Kidney epithelial cell (primary cell): Measurements from ENCODE around the gene IGFALS. TPM values are rescaled to one million over a fixed set of nuclear protein-coding genes. Genes with fewer than 3 reads are reported as not detected.
"Not testable (repeated sequence)": the region's sequence is repeated elsewhere in the genome, so short reads cannot be mapped to it uniquely, and the experiment has no call there.

Experiments used
- DNase-seq: peaks from one replicate; pipeline ENCODE4 v3.0.0-alpha.2; 2010; ENCODE audit warnings: low read depth
- H3K27me3 ChIP-seq: 2 replicates; pipeline ENCODE4 v1.6.0; 2011; ENCODE audit warnings: low read length; ENCODE audit not compliant: control insufficient read depth, insufficient read depth
- H3K36me3 ChIP-seq: 2 replicates; pipeline ENCODE4 v1.5.1; 2011; ENCODE audit warnings: low read length; ENCODE audit not compliant: control insufficient read depth, insufficient read depth
- H3K4me3 ChIP-seq: 2 replicates; pipeline ENCODE4 v1.5.1; 2011; ENCODE audit warnings: low read depth, mild to moderate bottlenecking, control low read depth, low read length
- total RNA-seq: library from RNA; depleted of rRNA; stranded (reverse); fragments of >200 nt; gene quantifications from 2 replicates; pipeline ENCODE4 v1.2.3, GENCODE V29; 2015
- TF ChIP-seq, protein P1 (sequence below): IDR thresholded peaks from 2 replicates; pipeline ENCODE4 v1.5.1; 2011; ENCODE audit warnings: mild to moderate bottlenecking, moderate library complexity, low read length, control low read depth, inconsistent platforms; ENCODE audit not compliant: insufficient read depth, poor library complexity, severe bottlenecking

IGFALS gene
- total RNA-seq, 1 donor from 2014 or later = not detected

DNA sequence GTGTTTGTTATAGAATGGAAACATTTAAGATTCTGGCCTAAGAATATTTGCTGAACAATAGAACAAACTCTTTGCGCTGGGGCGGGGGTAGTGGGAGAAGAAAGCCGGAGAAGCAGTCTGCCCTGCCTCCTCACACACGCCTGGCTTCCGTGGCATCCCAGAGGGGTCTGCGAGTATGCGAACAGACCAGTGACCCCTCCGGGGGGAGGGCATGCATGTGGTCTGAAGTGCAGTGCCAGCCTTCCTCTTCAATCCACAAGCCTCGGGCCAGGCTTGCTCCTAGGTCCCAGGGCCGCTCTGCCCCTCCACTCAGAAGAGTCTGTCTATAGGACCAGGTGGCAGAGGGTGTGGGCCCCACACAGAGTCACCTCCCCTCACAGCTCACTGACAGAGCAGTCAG lies 14.1 kb upstream of the IGFALS start:
- DNase-seq = no peak
- TF ChIP-seq, protein P1, sequence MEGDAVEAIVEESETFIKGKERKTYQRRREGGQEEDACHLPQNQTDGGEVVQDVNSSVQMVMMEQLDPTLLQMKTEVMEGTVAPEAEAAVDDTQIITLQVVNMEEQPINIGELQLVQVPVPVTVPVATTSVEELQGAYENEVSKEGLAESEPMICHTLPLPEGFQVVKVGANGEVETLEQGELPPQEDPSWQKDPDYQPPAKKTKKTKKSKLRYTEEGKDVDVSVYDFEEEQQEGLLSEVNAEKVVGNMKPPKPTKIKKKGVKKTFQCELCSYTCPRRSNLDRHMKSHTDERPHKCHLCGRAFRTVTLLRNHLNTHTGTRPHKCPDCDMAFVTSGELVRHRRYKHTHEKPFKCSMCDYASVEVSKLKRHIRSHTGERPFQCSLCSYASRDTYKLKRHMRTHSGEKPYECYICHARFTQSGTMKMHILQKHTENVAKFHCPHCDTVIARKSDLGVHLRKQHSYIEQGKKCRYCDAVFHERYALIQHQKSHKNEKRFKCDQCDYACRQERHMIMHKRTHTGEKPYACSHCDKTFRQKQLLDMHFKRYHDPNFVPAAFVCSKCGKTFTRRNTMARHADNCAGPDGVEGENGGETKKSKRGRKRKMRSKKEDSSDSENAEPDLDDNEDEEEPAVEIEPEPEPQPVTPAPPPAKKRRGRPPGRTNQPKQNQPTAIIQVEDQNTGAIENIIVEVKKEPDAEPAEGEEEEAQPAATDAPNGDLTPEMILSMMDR = no peak
- Histone ChIP-seq H3K27me3 (no peaks in the 10 kb centered on the region), H3K36me3 (no peaks in the 10 kb centered on the region), H3K4me3 (no peak overlapping the region)

DNA sequence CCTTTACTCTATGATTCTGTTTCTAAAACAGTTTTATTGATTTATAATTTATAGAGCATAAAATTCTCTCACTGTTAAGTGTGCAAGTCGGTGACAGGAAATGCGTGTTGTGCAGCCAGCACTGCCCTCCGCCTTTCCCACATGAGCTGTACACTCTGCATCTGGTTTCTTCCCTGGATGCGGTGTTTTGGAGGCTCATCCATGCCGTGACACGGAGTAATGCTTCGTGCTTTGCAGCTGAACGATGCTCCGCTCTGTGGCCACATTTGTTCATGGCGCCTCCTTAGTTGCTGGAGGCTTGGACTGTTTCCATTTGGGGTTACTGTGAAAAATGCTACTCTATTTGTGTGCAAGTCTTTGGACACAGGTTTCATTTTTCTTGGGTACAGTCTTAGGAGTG lies 7.2 kb upstream of the IGFALS start:
- Histone ChIP-seq H3K36me3 (no peaks in the 10 kb centered on the region), H3K4me3 (no peak overlapping the region), H3K27me3 (no peaks in the 10 kb centered on the region)
- no peak for DNase-seq
- TF ChIP-seq, protein P1 = no peak

DNA sequence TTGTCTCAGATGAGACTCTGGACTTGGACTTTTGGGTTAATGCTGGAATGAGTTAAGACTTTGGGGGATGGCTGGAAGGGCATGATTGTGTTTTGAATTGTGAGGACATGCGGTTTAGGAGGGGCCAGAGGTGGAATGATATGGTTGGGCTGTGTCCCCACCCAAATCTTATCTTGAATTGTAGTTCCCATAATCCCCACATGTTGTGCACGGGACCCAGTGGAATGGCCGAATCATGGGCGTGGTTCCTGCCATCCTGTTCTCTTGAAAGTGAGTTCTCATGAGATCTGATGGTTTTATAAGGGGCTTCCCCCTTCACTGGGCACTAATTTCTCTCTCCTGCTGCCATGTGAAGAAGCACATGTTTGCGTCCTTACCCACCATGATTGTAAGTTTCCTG lies 5.8 kb upstream of the IGFALS start:
- H3K36me3 ChIP-seq, DNase-seq, H3K4me3 ChIP-seq, H3K27me3 ChIP-seq: not testable (repeated sequence)

DNA sequence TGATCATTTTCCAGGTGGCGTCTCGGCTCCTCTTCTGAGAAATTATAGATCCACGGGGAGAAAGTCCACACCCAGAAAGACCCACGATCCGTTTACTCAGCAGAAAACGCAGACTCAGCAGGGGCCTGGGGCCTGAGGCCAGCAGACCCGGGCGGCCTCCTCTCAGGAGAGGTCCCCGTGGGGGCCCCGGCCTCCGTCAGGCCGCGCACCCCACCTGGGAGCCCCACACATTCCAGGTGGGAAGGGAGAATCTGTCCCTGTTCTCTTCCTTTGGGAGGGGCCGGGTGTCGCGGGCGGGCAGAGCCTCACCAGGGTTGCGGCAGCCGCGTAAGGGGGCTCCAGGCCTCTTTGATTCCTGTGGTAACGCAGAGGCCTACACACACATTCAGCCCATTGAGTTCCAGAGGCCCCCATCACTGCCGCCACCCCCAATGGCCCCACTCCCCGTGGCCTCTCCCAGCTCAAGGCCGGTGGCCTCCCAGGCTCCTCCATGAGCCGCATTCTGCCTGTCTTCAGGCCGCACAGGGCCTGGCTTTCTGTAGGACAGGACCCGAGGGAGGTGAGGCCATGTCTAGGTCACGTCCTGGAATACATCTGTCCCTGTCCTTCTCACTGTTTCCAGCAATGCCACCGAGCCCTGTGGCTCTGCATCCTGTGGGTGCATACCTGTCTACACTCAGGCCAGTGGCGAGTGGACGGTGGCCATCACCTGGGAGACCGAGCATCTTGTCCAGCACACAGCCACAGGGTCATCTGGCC lies 1.6 kb upstream of the IGFALS start:
- Histone ChIP-seq H3K36me3 (no peaks in the 10 kb centered on the region), H3K4me3 (no peak overlapping the region), H3K27me3 (peaks cover 2% of the 10 kb centered on the region)
- DNase-seq = no peak
- TF ChIP-seq, protein P1 = no peak

DNA sequence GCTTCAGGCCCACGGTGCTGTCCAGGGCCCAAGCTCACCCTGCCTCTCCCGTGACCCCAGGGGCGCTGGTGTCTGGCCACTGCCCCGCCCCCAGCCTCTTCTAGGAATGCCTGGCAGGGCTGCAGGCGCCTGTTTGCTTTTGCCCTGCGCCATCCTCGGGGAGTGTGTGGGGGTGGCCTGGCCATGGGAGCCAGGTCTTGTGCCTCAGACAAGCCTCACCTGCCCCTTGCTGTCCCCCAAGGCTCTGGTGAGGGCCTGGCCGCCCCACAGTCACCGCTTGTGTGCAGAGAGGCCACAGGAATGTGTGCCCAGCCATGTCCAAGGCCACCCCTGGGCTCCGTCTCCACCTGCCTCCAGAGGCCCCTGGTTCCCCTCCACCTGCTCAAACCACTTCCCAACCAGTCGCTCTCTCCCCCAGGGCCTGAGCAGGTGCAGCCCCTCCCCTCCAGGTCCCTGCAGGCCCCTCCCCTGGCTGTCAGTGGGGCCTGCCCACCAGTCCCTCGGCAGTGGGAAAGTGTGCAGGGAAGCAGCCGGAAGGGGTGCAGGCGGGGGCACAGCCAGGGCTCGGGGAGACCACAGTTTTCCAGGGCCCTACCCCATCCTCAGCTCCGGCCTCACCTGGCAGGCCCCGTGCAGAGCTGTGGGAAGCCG lies 841 bp upstream of the IGFALS start:
- H3K36me3 ChIP-seq = no peaks in the 10 kb centered on the region
- DNase-seq = no peak
- no peak overlapping the region for H3K4me3 ChIP-seq
- TF ChIP-seq, protein P1 = no peak
- peaks cover 2% of the 10 kb centered on the region for H3K27me3 ChIP-seq

DNA sequence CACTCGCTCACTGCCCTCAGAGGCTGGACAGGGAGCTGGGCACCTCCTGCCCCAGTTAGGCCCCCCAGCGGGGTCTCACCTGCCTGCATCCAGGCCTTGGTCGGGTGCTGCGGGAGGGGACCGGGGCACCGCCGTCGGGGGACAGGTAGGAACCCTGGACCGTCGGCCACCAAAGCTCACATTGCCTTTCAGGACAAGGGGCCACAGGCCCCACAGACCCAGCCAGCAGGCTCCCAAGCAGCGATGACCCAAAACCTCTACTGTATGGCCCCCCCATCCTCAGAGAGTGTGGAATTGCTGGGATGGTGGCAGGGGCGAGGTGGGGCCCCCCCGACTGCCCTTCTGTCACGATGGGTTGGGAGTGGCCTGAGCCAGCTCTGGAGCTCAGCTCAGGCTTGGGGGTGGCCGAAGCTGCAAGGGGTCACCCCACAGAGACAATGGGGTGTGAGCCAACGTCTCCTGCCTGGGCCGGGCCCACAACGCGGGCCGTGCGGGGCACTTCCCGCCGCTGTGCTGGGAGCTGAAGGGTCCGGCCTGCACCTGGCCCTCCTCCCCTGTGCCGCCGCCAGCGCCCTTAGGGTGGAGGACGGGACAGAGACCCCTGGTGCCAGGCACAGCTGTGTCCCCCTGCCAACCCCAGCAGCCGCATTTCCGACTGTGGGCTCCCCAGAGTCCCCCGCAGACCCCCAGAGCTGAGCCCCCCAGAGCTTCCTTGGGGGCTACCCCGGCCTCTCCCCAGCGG lies 498 bp downstream of the IGFALS start:
- peaks cover 2% of the 10 kb centered on the region for H3K27me3 ChIP-seq
- TF ChIP-seq, protein P1 = no peak
- no peak for DNase-seq
- no peaks in the 10 kb centered on the region for H3K36me3 ChIP-seq
- H3K4me3 ChIP-seq = no peak overlapping the region
